ENCODE measurements around the gene ELF2.

Gene ELF2

GRCh38 chr4:139176302-139177048 lies 543 bp downstream of the ELF2 start:
- peak overlapping the region; percentile 96 for H3K4me2 ChIP-seq (ENCODE audit: low read length)
- peaks cover 54% of the 10 kb centered on the region for H3K27me3 ChIP-seq (ENCODE audit: control insufficient read depth, low read length)
- no peak overlapping the region for H3K27ac ChIP-seq (ENCODE audit: low read depth, low read length)
- TF ChIP-seq CTCF (IDR thresholded peaks at IDR 0.05; ENCODE audit: low read depth, low read length, poor library complexity, severe bottlenecking), result no peak
- peak; percentile 91 for TF ChIP-seq EZH2phosphoT487 (IDR thresholded peaks at IDR 0.05; ENCODE audit: borderline replicate concordance, low read length)
- peaks cover 16% of the 10 kb centered on the region for H3K4me1 ChIP-seq (ENCODE audit: control insufficient read depth, low read length)
- peak overlapping the region; percentile 89 for H3K4me3 ChIP-seq (ENCODE audit: low read length)
- H3K36me3 ChIP-seq (ENCODE audit: control insufficient read depth, low read length), result peaks cover 3% of the 10 kb centered on the region; the same call in 1 of the 2 replicates
- H3K9me3 ChIP-seq (ENCODE audit: control insufficient read depth, insufficient read depth, low read length), result no peaks in the 10 kb centered on the region
- no peaks in the 10 kb centered on the region for H3K9me2 ChIP-seq (replicated peaks; ENCODE audit: control insufficient read depth, low read length)
- H4K20me1 ChIP-seq (ENCODE audit: control insufficient read depth, insufficient read depth, low read depth, low read length), result no peaks in the 10 kb centered on the region
- peaks cover 5% of the 10 kb centered on the region for H3F3A ChIP-seq (ENCODE audit: control insufficient read depth, insufficient read depth)
- H3K79me2 ChIP-seq (ENCODE audit: control insufficient read depth, low read length), result no peaks in the 10 kb centered on the region

GRCh38 chr4:139175646-139176301 lies 1.2 kb downstream of the ELF2 start:
- peak overlapping the region; percentile 89 for H3K4me3 ChIP-seq (ENCODE audit: low read length)
- peaks cover 3% of the 10 kb centered on the region; the same call in 1 of the 2 replicates for H3K36me3 ChIP-seq (ENCODE audit: control insufficient read depth, low read length)
- H3F3A ChIP-seq (ENCODE audit: control insufficient read depth, insufficient read depth), result peaks cover 5% of the 10 kb centered on the region
- no peaks in the 10 kb centered on the region for H3K79me2 ChIP-seq (ENCODE audit: control insufficient read depth, low read length)
- H4K20me1 ChIP-seq (ENCODE audit: control insufficient read depth, insufficient read depth, low read depth, low read length), result no peaks in the 10 kb centered on the region
- H3K27ac ChIP-seq (ENCODE audit: low read depth, low read length), result no peak overlapping the region
- no peaks in the 10 kb centered on the region for H3K9me2 ChIP-seq (replicated peaks; ENCODE audit: control insufficient read depth, low read length)
- peaks cover 57% of the 10 kb centered on the region for H3K27me3 ChIP-seq (ENCODE audit: control insufficient read depth, low read length)
- TF ChIP-seq EZH2phosphoT487 (IDR thresholded peaks at IDR 0.05; ENCODE audit: borderline replicate concordance, low read length) (no peak), CTCF (IDR thresholded peaks at IDR 0.05; ENCODE audit: low read depth, low read length, poor library complexity, severe bottlenecking) (no peak)
- H3K4me1 ChIP-seq (ENCODE audit: control insufficient read depth, low read length), result peaks cover 16% of the 10 kb centered on the region
- H3K4me2 ChIP-seq (ENCODE audit: low read length), result peak overlapping the region; percentile 96
- H3K9me3 ChIP-seq (ENCODE audit: control insufficient read depth, insufficient read depth, low read length), result no peaks in the 10 kb centered on the region

GRCh38 chr4:139171876-139172691 lies 4.9 kb downstream of the ELF2 start:
- Histone ChIP-seq H3K27ac (ENCODE audit: low read depth, low read length) (no peak overlapping the region), H3K36me3 (ENCODE audit: control insufficient read depth, low read length) (no peaks in the 10 kb centered on the region), H3F3A (ENCODE audit: control insufficient read depth, insufficient read depth) (peaks cover 5% of the 10 kb centered on the region; the same call in 1 of the 2 replicates), H3K4me3 (ENCODE audit: low read length) (no peak overlapping the region), H3K4me2 (ENCODE audit: low read length) (no peak overlapping the region), H3K27me3 (ENCODE audit: control insufficient read depth, low read length) (peaks cover 40% of the 10 kb centered on the region), H3K4me1 (ENCODE audit: control insufficient read depth, low read length) (peaks cover 16% of the 10 kb centered on the region), H3K79me2 (ENCODE audit: control insufficient read depth, low read length) (no peaks in the 10 kb centered on the region), H4K20me1 (ENCODE audit: control insufficient read depth, insufficient read depth, low read depth, low read length) (no peaks in the 10 kb centered on the region), H3K9me2 (replicated peaks; ENCODE audit: control insufficient read depth, low read length) (no peaks in the 10 kb centered on the region), H3K9me3 (ENCODE audit: control insufficient read depth, insufficient read depth, low read length) (no peaks in the 10 kb centered on the region)
- no peak for TF ChIP-seq EZH2phosphoT487 (IDR thresholded peaks at IDR 0.05; ENCODE audit: borderline replicate concordance, low read length)
- TF ChIP-seq CTCF (IDR thresholded peaks at IDR 0.05; ENCODE audit: low read depth, low read length, poor library complexity, severe bottlenecking), result no peak
